Prostate gland (tissue), 2 donors: Measurements from ENCODE around the gene SLC34A1. TPM values are rescaled to one million over a fixed set of nuclear protein-coding genes. Genes with fewer than 3 reads are reported as not detected.

Experiments used
- DNase-seq: peaks from one replicate; pipeline ENCODE4 v3.0.0-alpha.2; 2019; ENCODE audit warnings: low spot score
- H3K27ac ChIP-seq, 2 donors: fragments of 200-600 bp; sonication (generic); 2 replicates each; pipeline ENCODE4 v1.5.1; 2017 to 2019
- H3K27me3 ChIP-seq: fragments of 200-600 bp; sonication (generic); replicated peaks from 2 replicates; pipeline ENCODE4 v1.5.1; 2019; ENCODE audit not compliant: insufficient read depth
- H3K36me3 ChIP-seq, 2 donors: fragments of 200-600 bp; sonication (generic); 1 replicate in 1 of 2; 2 replicates in 1 of 2; pipeline versions ENCODE4 v1.5.1 to v1.8.1; 2017 to 2019
- H3K4me1 ChIP-seq: fragments of 200-600 bp; sonication (generic); replicated peaks from 2 replicates; pipeline ENCODE4 v1.5.1; 2019
- H3K4me3 ChIP-seq, 2 donors: fragments of 200-600 bp; sonication (generic); 2 replicates each; pipeline ENCODE4 v1.5.1; 2017 to 2019
- H3K9me3 ChIP-seq: fragments of 200-600 bp; sonication (generic); 2 replicates; pipeline ENCODE4 v1.5.1; 2017
- CTCF ChIP-seq, 4 experiments: fragments of 200-600 bp in 2 of 4; fragments of 450-650 bp in 2 of 4; sonication (generic) in 2 of 4; IDR thresholded peaks; 1 replicate in 3 of 4; 2 replicates in 1 of 4; pipeline ENCODE4 v1.5.1; 2016 to 2019; ENCODE audit warnings: antibody characterized with exemption in 4 of 4, mild to moderate bottlenecking in 2 of 4, moderate library complexity in 2 of 4
- POLR2A ChIP-seq: fragments of 450-650 bp; IDR thresholded peaks from one replicate; pipeline ENCODE4 v1.6.1; 2016; ENCODE audit warnings: antibody characterized with exemption, mild to moderate bottlenecking
- POLR2AphosphoS5 ChIP-seq: sonication (generic); formaldehyde crosslinking; IDR thresholded peaks from one replicate; pipeline ENCODE4 v1.6.1; 2017; ENCODE audit warnings: antibody characterized with exemption
- WGBS: methylation state at CpG from one replicate; pipeline ENCODE4 v1.1.5; 2018; 5-methylcytosine and 5-hydroxymethylcytosine counted together
- intact Hi-C: fragments of 100-400 bp; cut with DNase I; formaldehyde crosslinking; loops from one replicate; pipeline ENCODE4 v1.14.2; 2022
- total RNA-seq, 2 donors: library from RNA; depleted of rRNA; stranded (reverse); fragments of >200 nt; gene quantifications; one replicate each; pipeline ENCODE4 v1.1.0, GENCODE V29; 2016

SLC34A1 gene
- total RNA-seq, 2 donors from 2014 or later = not detected

GRCh38 chr5:177431317-177432142, 47.3 kb downstream of the SLC34A1 start:
- H3K9me3 ChIP-seq = no peaks in the 10 kb centered on the region
- WGBS = 90% methylated on average over 24 of the region's 29 CpGs
- intact Hi-C loops = no loop called here
- peaks cover 3% of the 10 kb centered on the region for H3K4me1 ChIP-seq
- peaks cover 13 to 29% of the 10 kb centered on the region in 2 donors for H3K36me3 ChIP-seq
- DNase-seq = no peak
- H3K4me3 ChIP-seq = no peak overlapping the region
- H3K27ac ChIP-seq = no peak overlapping the region
- H3K27me3 ChIP-seq = no peaks in the 10 kb centered on the region
- TF ChIP-seq POLR2AphosphoS5 (no peak), CTCF (IDR thresholded peaks at IDR 0.05) (no peak), POLR2A (no peak)

GRCh38 chr5:177432143-177432838, 48.1 kb downstream of the SLC34A1 start:
- Histone ChIP-seq H3K4me3 (no peak overlapping the region), H3K36me3 (peaks cover 13 to 31% of the 10 kb centered on the region in 2 donors), H3K27ac (no peak overlapping the region), H3K9me3 (no peaks in the 10 kb centered on the region), H3K4me1 (no peaks in the 10 kb centered on the region), H3K27me3 (no peaks in the 10 kb centered on the region)
- DNase-seq = no peak
- intact Hi-C loops = no loop called here
- TF ChIP-seq POLR2AphosphoS5 (no peak), POLR2A (no peak), CTCF (IDR thresholded peaks at IDR 0.05) (no peak)
- WGBS = 81% methylated on average over 15 of the region's 18 CpGs

- intact Hi-C loops = no loop called here
- TF ChIP-seq POLR2A (no peak), CTCF (IDR thresholded peaks at IDR 0.05) (no peak), POLR2AphosphoS5 (no peak)
- WGBS = 89% methylated on average over 24 of the region's 25 CpGs
- no peaks in the 10 kb centered on the region for H3K4me1 ChIP-seq
- H3K36me3 ChIP-seq = peaks cover 13 to 31% of the 10 kb centered on the region in 2 donors
- H3K27me3 ChIP-seq = no peaks in the 10 kb centered on the region
- H3K4me3 ChIP-seq = no peak overlapping the region
- H3K9me3 ChIP-seq = no peaks in the 10 kb centered on the region
- H3K27ac ChIP-seq = no peak overlapping the region
- DNase-seq = no peak
Measured at GRCh38 chr5:177432839-177433657, 48.8 kb downstream of the SLC34A1 start.

- Histone ChIP-seq H3K4me3 (no peak overlapping the region), H3K27ac (no peak overlapping the region), H3K27me3 (no peaks in the 10 kb centered on the region), H3K36me3 (peaks cover 13 to 31% of the 10 kb centered on the region in 2 donors), H3K9me3 (no peaks in the 10 kb centered on the region), H3K4me1 (no peaks in the 10 kb centered on the region)
- TF ChIP-seq POLR2AphosphoS5 = no peak
- TF ChIP-seq CTCF (IDR thresholded peaks at IDR 0.05) = no peak
- no peak for TF ChIP-seq POLR2A
- intact Hi-C loops = no loop called here
- no peak for DNase-seq
- WGBS = 87% methylated on average over 29 of the region's 29 CpGs
Measured at GRCh38 chr5:177433658-177434217, 49.5 kb downstream of the SLC34A1 start.
